Gastrocnemius medialis (tissue), 4 donors: ENCODE data around the gene ADAP1. TPM values are rescaled to one million over a fixed set of nuclear protein-coding genes. Genes with fewer than 3 reads are reported as not detected.

Source experiments
- ATAC-seq, 2 donors: fragments of 150-250 bp; one replicate each; pipeline ENCODE4 v1.9.1; 2016
- DNase-seq, 2 donors: peaks; one replicate each; pipeline ENCODE4 v3.0.0-alpha.2; 2019
- H3K27ac ChIP-seq, 4 donors: fragments of 200-600 bp; sonication (generic); 1 replicate in 1 of 4; 2 replicates in 3 of 4; pipeline ENCODE4 v1.5.1; 2016 to 2018; ENCODE audit warnings: mild to moderate bottlenecking in 2 of 4, moderate library complexity in 1 of 4
- H3K27me3 ChIP-seq, 3 donors: fragments of 200-600 bp; sonication (generic) in 2 of 3; 1 replicate in 1 of 3; 2 replicates in 2 of 3; pipeline versions ENCODE4 v1.5.1 to v1.6.0; 2016 to 2019; ENCODE audit warnings: mild to moderate bottlenecking in 1 of 3, moderate library complexity in 1 of 3
- H3K36me3 ChIP-seq, 2 donors: fragments of 200-600 bp; sonication (generic) in 1 of 2; one replicate each; pipeline ENCODE4 v1.5.1; 2017 to 2018
- H3K4me1 ChIP-seq, 2 donors: fragments of 200-600 bp; sonication (generic) in 1 of 2; one replicate each; pipeline ENCODE4 v1.5.1; 2016 to 2017; ENCODE audit warnings: mild to moderate bottlenecking in 2 of 2
- H3K4me3 ChIP-seq, 4 donors: fragments of 200-600 bp; sonication (generic) in 3 of 4; 1 replicate in 1 of 4; 2 replicates in 3 of 4; pipeline ENCODE4 v1.5.1; 2016 to 2019; ENCODE audit warnings: mild to moderate bottlenecking in 2 of 4
- H3K9me3 ChIP-seq, 3 donors: fragments of 200-600 bp; sonication (generic) in 2 of 3; 1 replicate in 1 of 3; 2 replicates in 2 of 3; pipeline ENCODE4 v1.5.1; 2016 to 2019
- POLR2A ChIP-seq, 2 donors: fragments of 450-650 bp; IDR thresholded peaks; one replicate each; pipeline ENCODE4 v1.6.1; 2017; ENCODE audit warnings: antibody characterized with exemption in 2 of 2, mild to moderate bottlenecking in 2 of 2, moderate library complexity in 2 of 2
- in situ Hi-C, 4 donors: fragments of 200-750 bp; cut with MboI; loops; one replicate each; pipeline versions ENCODE4 v1.15.0 to v1.8.0; 2017; ENCODE audit warnings: low sequenced_read_pairs in 4 of 4
- intact Hi-C: fragments of 100-400 bp; cut with DNase I; formaldehyde crosslinking; loops from one replicate; pipeline ENCODE4 v1.15.1; 2023; ENCODE audit warnings: low total_unique reads
- total RNA-seq, 4 donors: library from RNA; depleted of rRNA; stranded (reverse); fragments of >200 nt; gene quantifications; one replicate each; pipeline versions ENCODE4 v1.1.0 to v1.2.3, GENCODE V29; 2016
- TF ChIP-seq, protein P1 (sequence below), 5 experiments: fragments of 450-650 bp in 3 of 5; fragments of 200-600 bp in 2 of 5; sonication (generic) in 2 of 5; IDR thresholded peaks in 4 of 5; conservative IDR thresholded peaks in 1 of 5; 1 replicate in 4 of 5; 2 replicates in 1 of 5; pipeline ENCODE4 v1.5.1; 2016 to 2019; ENCODE audit warnings: antibody characterized with exemption in 5 of 5, mild to moderate bottlenecking in 3 of 5, moderate library complexity in 3 of 5

The ADAP1 gene
- total RNA-seq, 4 donors from 2014 or later: 0.71 to 5.0 (median 1.1) TPM

DNA sequence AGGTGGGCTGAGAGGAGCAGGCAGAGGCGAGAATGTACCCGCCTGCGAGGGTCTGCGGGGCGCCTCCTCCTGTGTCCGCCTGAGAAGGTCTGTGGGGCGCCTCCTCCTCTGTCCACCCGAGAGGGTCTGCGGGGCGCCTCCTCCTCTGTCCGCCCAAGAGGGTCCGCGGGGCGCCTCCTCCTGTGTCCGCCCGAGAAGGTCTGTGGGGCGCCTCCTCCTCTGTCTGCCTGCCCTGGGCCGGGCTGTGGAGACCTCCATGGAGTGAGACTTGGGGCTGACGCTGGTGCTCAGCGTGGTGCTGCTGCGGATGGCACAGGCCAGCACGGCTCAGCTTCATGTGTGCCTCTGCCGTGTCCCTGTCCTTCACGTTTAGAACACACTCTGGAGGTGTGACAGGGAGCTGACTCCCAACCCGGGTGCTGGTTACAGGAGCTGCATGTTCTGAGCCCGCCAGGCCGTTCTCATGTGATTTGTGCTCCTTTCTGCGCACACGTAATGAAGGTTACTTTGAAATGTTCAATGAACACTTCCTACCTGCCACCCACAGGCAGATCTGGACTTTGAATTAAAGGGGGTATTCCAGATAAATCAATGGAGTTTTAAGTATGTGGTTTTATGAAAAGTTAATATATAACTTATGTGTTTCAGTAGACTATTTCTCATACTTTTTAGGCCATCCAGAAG lies 98.7 kb downstream of the ADAP1 start:
- no peak for DNase-seq
- no peak for ATAC-seq
- no peaks in the 10 kb centered on the region for H3K9me3 ChIP-seq
- intact Hi-C loops (no loop called here), in situ Hi-C loops (no loop called here)
- peaks cover 0 to 83% of the 10 kb centered on the region in 2 donors for H3K36me3 ChIP-seq
- no peak overlapping the region for H3K4me3 ChIP-seq
- TF ChIP-seq POLR2A (IDR thresholded peaks at IDR 0.05): no peak
- TF ChIP-seq, protein P1, sequence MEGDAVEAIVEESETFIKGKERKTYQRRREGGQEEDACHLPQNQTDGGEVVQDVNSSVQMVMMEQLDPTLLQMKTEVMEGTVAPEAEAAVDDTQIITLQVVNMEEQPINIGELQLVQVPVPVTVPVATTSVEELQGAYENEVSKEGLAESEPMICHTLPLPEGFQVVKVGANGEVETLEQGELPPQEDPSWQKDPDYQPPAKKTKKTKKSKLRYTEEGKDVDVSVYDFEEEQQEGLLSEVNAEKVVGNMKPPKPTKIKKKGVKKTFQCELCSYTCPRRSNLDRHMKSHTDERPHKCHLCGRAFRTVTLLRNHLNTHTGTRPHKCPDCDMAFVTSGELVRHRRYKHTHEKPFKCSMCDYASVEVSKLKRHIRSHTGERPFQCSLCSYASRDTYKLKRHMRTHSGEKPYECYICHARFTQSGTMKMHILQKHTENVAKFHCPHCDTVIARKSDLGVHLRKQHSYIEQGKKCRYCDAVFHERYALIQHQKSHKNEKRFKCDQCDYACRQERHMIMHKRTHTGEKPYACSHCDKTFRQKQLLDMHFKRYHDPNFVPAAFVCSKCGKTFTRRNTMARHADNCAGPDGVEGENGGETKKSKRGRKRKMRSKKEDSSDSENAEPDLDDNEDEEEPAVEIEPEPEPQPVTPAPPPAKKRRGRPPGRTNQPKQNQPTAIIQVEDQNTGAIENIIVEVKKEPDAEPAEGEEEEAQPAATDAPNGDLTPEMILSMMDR (IDR thresholded peaks at IDR 0.05 in 4 of 5, conservative IDR thresholded peaks at IDR 0.05 in 1 of 5): no peak
- no peak overlapping the region for H3K27ac ChIP-seq
- H3K4me1 ChIP-seq: peaks cover 8 to 20% of the 10 kb centered on the region in 2 donors
- H3K27me3 ChIP-seq: no peaks in the 10 kb centered on the region

DNA sequence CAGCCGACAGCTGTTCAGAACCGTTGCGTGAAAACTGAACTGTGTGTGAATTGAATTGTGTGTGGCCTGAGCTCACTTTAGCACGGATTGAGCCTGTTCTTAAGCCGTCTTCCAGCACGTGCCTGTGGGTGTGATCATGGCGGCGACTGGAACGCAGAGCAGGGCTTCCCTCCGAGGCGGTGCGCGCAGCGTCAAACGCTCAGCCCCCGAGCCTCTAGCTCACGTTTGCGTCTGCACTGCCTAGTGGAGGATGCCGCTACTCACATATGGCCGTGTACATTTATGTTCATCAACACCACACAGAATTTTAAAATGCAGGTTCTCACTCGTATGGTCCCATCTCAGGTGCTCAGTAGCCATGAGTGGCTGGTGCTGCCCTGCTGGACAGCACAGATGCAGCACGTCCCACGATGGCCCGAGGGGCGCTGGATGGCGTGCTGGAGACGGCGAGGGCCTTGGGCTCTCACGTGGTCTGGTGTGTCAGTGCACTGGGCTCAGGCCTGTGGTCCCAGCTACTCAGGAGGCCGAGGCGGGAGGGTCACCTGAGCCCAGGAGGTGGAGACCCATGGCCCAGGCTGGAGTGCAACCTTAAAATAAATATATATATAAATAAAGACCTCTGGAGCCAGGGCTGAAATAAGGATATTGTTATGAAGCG lies 100.2 kb downstream of the ADAP1 start:
- Histone ChIP-seq H3K27ac (no peak overlapping the region), H3K27me3 (no peaks in the 10 kb centered on the region), H3K36me3 (peaks cover 0 to 78% of the 10 kb centered on the region in 2 donors), H3K9me3 (no peaks in the 10 kb centered on the region), H3K4me3 (no peak overlapping the region), H3K4me1 (peaks cover 9 to 22% of the 10 kb centered on the region in 2 donors)
- TF ChIP-seq, protein P1 (IDR thresholded peaks at IDR 0.05 in 4 of 5, conservative IDR thresholded peaks at IDR 0.05 in 1 of 5): no peak
- no peak for TF ChIP-seq POLR2A (IDR thresholded peaks at IDR 0.05)
- in situ Hi-C loops (no loop called here), intact Hi-C loops (no loop called here)
- ATAC-seq (no peak), DNase-seq (no peak)

DNA sequence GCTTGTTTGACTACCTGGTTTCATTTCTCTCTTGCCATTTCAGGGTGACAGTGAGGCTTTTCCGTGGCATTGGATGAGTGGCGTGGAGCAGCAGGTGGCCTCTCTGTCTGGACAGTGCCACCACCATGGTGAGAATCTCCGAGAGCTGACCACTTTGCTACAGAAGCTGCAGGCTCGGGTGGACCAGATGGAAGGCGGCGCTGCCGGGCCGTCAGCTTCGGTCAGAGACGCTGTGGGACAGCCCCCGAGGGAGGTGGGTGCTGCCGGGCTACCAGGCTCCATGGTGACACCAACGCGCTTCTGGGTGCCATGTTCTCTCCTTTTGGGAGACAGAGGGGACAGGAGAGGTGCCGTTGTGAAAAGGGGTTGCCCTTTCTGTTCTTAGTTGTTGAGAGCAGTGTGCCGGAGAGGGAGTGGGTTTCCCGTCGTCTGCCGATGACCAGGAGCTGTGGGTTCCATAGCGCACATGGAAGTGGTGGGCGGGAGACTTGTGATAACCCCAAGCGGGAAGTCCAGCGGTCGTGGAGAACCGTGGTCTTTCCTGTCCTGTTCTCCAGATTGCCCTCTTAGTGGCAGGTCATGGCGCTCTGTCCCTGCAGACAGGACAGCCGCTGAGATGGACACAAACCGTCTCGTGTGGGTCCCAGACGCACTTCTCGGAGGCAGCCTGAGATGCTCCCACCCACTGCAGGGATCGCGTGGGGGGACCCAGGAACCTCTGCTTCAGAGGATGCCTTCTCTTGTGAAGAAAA lies 100.9 kb downstream of the ADAP1 start:
- Histone ChIP-seq H3K9me3 (no peaks in the 10 kb centered on the region), H3K36me3 (peaks cover 0 to 74% of the 10 kb centered on the region in 2 donors), H3K27ac (no peak overlapping the region), H3K27me3 (no peaks in the 10 kb centered on the region), H3K4me3 (no peak overlapping the region), H3K4me1 (peaks cover 9 to 22% of the 10 kb centered on the region in 2 donors)
- TF ChIP-seq POLR2A (IDR thresholded peaks at IDR 0.05): no peak
- TF ChIP-seq, protein P1 (IDR thresholded peaks at IDR 0.05 in 4 of 5, conservative IDR thresholded peaks at IDR 0.05 in 1 of 5): no peak
- in situ Hi-C loops: no loop called here
- intact Hi-C loops: no loop called here
- no peak for ATAC-seq
- DNase-seq: no peak

DNA sequence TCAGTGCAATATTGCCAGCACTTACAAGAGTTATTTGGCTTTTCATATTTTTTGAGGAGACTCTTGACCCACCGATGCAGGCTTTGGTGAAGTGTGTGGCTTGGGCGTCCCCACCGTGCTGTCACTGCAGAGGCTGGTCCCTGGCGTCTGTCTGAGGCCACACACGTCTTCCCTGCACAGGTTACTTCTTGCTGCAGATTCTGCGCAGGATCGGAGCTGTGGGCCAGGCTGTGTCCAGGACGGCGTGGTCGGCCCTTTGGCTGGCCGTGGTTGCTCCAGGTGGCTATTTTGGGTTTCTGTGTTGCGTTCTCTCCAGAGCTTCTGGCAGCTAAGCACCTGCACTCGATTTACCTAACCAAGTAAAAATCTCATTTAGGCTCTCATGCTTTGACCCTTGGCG lies 103.3 kb downstream of the ADAP1 start:
- DNase-seq (no peak), ATAC-seq (no peak)
- no peak overlapping the region for H3K4me3 ChIP-seq
- H3K9me3 ChIP-seq: no peaks in the 10 kb centered on the region
- peaks cover 9 to 10% of the 10 kb centered on the region in 2 donors for H3K4me1 ChIP-seq
- H3K27me3 ChIP-seq: no peaks in the 10 kb centered on the region
- no peak overlapping the region for H3K27ac ChIP-seq
- in situ Hi-C loops (no loop called here), intact Hi-C loops (no loop called here)
- TF ChIP-seq, protein P1 (IDR thresholded peaks at IDR 0.05 in 4 of 5, conservative IDR thresholded peaks at IDR 0.05 in 1 of 5): no peak
- H3K36me3 ChIP-seq: peaks cover 0 to 58% of the 10 kb centered on the region in 2 donors
